Activated CD4-positive, alpha-beta T cell treated with anti-CD3 and anti-CD28 coated beads for 24 hours (primary cell): Measurements from ENCODE around the gene FILIP1L.
A peak's percentile ranks its signal among the peaks of the same experiment; 100 is the strongest.
"Not testable (repeated sequence)": the region's sequence is repeated elsewhere in the genome, so short reads cannot be mapped to it uniquely, and the experiment has no call there.

Source experiments
- DNase-seq, 2 donors: peaks; one replicate each; pipeline ENCODE4 v3.0.0-alpha.2; 2020; ENCODE audit warnings: low read depth in 2 of 2

The FILIP1L gene

GRCh38 chr3:100075196-100075595 is 39.1 kb downstream of the FILIP1L start:
- no peak for DNase-seq

GRCh38 chr3:100073714-100074307 is 40.5 kb downstream of the FILIP1L start:
- no peak for DNase-seq

GRCh38 chr3:100073049-100073713 is 41.1 kb downstream of the FILIP1L start:
- DNase-seq, result no peak

GRCh38 chr3:100072326-100073048 is 41.8 kb downstream of the FILIP1L start:
- DNase-seq, result no peak

- no peak for DNase-seq
Measured at GRCh38 chr3:100069472-100069871, 44.8 kb downstream of the FILIP1L start.

- peak; percentile 62 to 69 for DNase-seq
Measured at GRCh38 chr3:100068826-100069225, 45.5 kb downstream of the FILIP1L start.

GRCh38 chr3:100067589-100067988 is 46.7 kb downstream of the FILIP1L start:
- no peak for DNase-seq

GRCh38 chr3:100063929-100064461 is 50.3 kb downstream of the FILIP1L start:
- no peak for DNase-seq

- DNase-seq, result no peak
Measured at GRCh38 chr3:100062665-100063064, 51.6 kb downstream of the FILIP1L start.

GRCh38 chr3:100060685-100061484 is 53.4 kb downstream of the FILIP1L start:
- DNase-seq, result no peak

- no peak for DNase-seq
Measured at GRCh38 chr3:100059472-100059871, 54.8 kb downstream of the FILIP1L start.

- no peak for DNase-seq
Measured at GRCh38 chr3:100057716-100058575, 56.4 kb downstream of the FILIP1L start.

- no peak for DNase-seq
Measured at GRCh38 chr3:100053951-100054620, 60.2 kb downstream of the FILIP1L start.

- DNase-seq, result not testable (repeated sequence)
Measured at GRCh38 chr3:100051513-100051912, 62.8 kb downstream of the FILIP1L start.

- DNase-seq, result no peak
Measured at GRCh38 chr3:100048248-100048647, 66.1 kb downstream of the FILIP1L start.

- DNase-seq, result no peak
Measured at GRCh38 chr3:100047455-100048141, 66.7 kb downstream of the FILIP1L start.

- no peak for DNase-seq
Measured at GRCh38 chr3:100046986-100047385, 67.3 kb downstream of the FILIP1L start.

- no peak for DNase-seq
Measured at GRCh38 chr3:100045696-100046095, 68.6 kb downstream of the FILIP1L start.

GRCh38 chr3:100044369-100044768 is 69.9 kb downstream of the FILIP1L start:
- DNase-seq, result no peak

GRCh38 chr3:100043271-100043670 is 71.0 kb downstream of the FILIP1L start:
- no peak for DNase-seq
